Nephron progenitor cell (in vitro differentiated cells): ENCODE results near the gene RLF.

Experiments
- DNase-seq: peaks from one replicate; pipeline ENCODE4 v3.0.0; 2021
- H3K27ac Mint-ChIP-seq: 2 replicates; pipeline ENCODE4 v1.8.0; 2021; ENCODE audit warnings: mild to moderate bottlenecking, moderate library complexity, mixed read lengths
- H3K27me3 Mint-ChIP-seq: 2 replicates; pipeline ENCODE4 v1.8.0; 2021; ENCODE audit warnings: mild to moderate bottlenecking, low read depth, mixed read lengths; ENCODE audit not compliant: poor library complexity
- H3K36me3 Mint-ChIP-seq: 2 replicates; pipeline ENCODE4 v1.8.0; 2021; ENCODE audit warnings: low read depth, mixed read lengths
- H3K4me1 Mint-ChIP-seq: 2 replicates; pipeline ENCODE4 v1.8.0; 2021; ENCODE audit warnings: mixed read lengths
- H3K4me3 Mint-ChIP-seq: 2 replicates; pipeline ENCODE4 v1.8.0; 2021; ENCODE audit warnings: mild to moderate bottlenecking, moderate library complexity, mixed read lengths
- H3K9me3 Mint-ChIP-seq: 2 replicates; pipeline ENCODE4 v1.8.0; 2021; ENCODE audit warnings: mild to moderate bottlenecking, moderate library complexity, mixed read lengths
- CTCF ChIP-seq: fragments of 200-600 bp; sonication (generic); IDR thresholded peaks from 2 replicates; pipeline ENCODE4 v1.5.0; 2021; ENCODE audit warnings: antibody characterized with exemption

The RLF gene

GRCh38 chr1:40161125-40161887 is at the start of gene RLF:
RLF (plus strand) TSS chr1:40161387; CDS start chr1:40161400, 13 bp downstream.
- no peak for TF ChIP-seq CTCF
- no peak within 1 kb of the TSS for H3K4me3 Mint-ChIP-seq
- peak; percentile 95 for DNase-seq
- H3K27me3 Mint-ChIP-seq, result no peaks in the 10 kb centered on the region
- peaks cover 13% of the 10 kb centered on the region for H3K36me3 Mint-ChIP-seq
- H3K4me1 Mint-ChIP-seq, result peaks cover 20% of the 10 kb centered on the region
- no peaks in the 10 kb centered on the region for H3K9me3 Mint-ChIP-seq
- peak within 1 kb of the TSS; percentile 99 for H3K27ac Mint-ChIP-seq

GRCh38 chr1:40114400-40114799 is 46.8 kb upstream of the RLF start:
- no peak overlapping the region for H3K4me3 Mint-ChIP-seq
- no peak for TF ChIP-seq CTCF
- H3K27me3 Mint-ChIP-seq, result peaks cover 77% of the 10 kb centered on the region

GRCh38 chr1:40120128-40120527 is 41.1 kb upstream of the RLF start:
- Mint-ChIP-seq H3K27ac (no peak overlapping the region), H3K4me3 (no peak overlapping the region), H3K4me1 (no peaks in the 10 kb centered on the region), H3K36me3 (no peaks in the 10 kb centered on the region), H3K27me3 (peaks cover 66% of the 10 kb centered on the region), H3K9me3 (no peaks in the 10 kb centered on the region)
- no peak for TF ChIP-seq CTCF
- no peak for DNase-seq

More at GRCh38 chr1:40114400-40114799, 46.8 kb upstream of the RLF start:
- H3K4me1 Mint-ChIP-seq, result no peaks in the 10 kb centered on the region
- H3K9me3 Mint-ChIP-seq, result peaks cover 28% of the 10 kb centered on the region
- no peaks in the 10 kb centered on the region for H3K36me3 Mint-ChIP-seq
- DNase-seq, result no peak
- H3K27ac Mint-ChIP-seq, result no peak overlapping the region

- H3K9me3 Mint-ChIP-seq, result no peaks in the 10 kb centered on the region
- no peaks in the 10 kb centered on the region for H3K36me3 Mint-ChIP-seq
- DNase-seq, result no peak
- no peak overlapping the region for H3K4me3 Mint-ChIP-seq
- TF ChIP-seq CTCF, result no peak
- peaks cover 58% of the 10 kb centered on the region for H3K27me3 Mint-ChIP-seq
- H3K27ac Mint-ChIP-seq, result no peak overlapping the region
- H3K4me1 Mint-ChIP-seq, result no peaks in the 10 kb centered on the region
Observed at GRCh38 chr1:40122855-40123254, 38.3 kb upstream of the RLF start.

GRCh38 chr1:40130892-40131291 is 30.3 kb upstream of the RLF start:
- peaks cover 15% of the 10 kb centered on the region for H3K9me3 Mint-ChIP-seq
- H3K27ac Mint-ChIP-seq, result no peak overlapping the region
- TF ChIP-seq CTCF, result no peak
- H3K36me3 Mint-ChIP-seq, result no peaks in the 10 kb centered on the region
- H3K27me3 Mint-ChIP-seq, result peaks cover 22% of the 10 kb centered on the region
- no peak for DNase-seq
- no peak overlapping the region for H3K4me3 Mint-ChIP-seq
- H3K4me1 Mint-ChIP-seq, result no peaks in the 10 kb centered on the region
